ENCODE data around the gene MAP2K2. TPM values are rescaled to one million over a fixed set of nuclear protein-coding genes. Genes with fewer than 3 reads are reported as not detected.

The MAP2K2 gene
- total and polyA plus RNA-seq, 10 donors: 95.3 to 165 (median 116) TPM

DNA sequence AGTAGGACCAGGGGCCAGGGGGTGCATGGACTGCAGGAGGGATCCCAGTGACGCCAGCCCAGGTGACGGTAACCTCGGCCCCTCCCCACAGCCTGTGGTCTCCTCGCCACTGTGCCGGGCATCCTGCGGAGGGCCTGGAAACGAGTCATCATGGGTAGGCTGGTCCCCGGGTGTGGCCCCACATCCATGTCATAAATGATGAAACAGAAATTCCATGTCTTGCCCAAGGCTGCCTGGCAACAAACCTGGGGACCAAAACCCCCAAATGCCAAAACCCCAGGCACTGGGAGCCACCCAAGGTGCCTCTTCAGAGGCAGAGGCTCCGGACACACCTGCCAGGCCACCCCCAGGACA, 20.9 kb downstream of the MAP2K2 start:
- Histone ChIP-seq H3K27ac (peak overlapping the region in 3 of 8 donors; percentile 76 to 86 (median 79)), H3K4me3 (no peak overlapping the region), H3K9me3 (no peaks in the 10 kb centered on the region), H3K36me3 (peaks cover 2 to 100% (median 68%) of the 10 kb centered on the region in 6 donors), H3K27me3 (replicated peaks in 1 of 7) (no peaks in the 10 kb centered on the region), H3K4me1 (peaks cover 0 to 49% (median 12%) of the 10 kb centered on the region in 6 donors)
- DNase-seq: no peak
- 62 to 100% (median 68%) methylated on average over 1 to 9 of the region's 9 CpGs for WGBS, 5 donors
- intact Hi-C loops (cut with DNase I; ENCODE audit: low total_unique reads): no loop called here
- TF ChIP-seq POLR2AphosphoS5 (IDR thresholded peaks at IDR 0.05): no peak
- no peak for TF ChIP-seq POLR2A (IDR thresholded peaks at IDR 0.05)
- TF ChIP-seq, protein P1, sequence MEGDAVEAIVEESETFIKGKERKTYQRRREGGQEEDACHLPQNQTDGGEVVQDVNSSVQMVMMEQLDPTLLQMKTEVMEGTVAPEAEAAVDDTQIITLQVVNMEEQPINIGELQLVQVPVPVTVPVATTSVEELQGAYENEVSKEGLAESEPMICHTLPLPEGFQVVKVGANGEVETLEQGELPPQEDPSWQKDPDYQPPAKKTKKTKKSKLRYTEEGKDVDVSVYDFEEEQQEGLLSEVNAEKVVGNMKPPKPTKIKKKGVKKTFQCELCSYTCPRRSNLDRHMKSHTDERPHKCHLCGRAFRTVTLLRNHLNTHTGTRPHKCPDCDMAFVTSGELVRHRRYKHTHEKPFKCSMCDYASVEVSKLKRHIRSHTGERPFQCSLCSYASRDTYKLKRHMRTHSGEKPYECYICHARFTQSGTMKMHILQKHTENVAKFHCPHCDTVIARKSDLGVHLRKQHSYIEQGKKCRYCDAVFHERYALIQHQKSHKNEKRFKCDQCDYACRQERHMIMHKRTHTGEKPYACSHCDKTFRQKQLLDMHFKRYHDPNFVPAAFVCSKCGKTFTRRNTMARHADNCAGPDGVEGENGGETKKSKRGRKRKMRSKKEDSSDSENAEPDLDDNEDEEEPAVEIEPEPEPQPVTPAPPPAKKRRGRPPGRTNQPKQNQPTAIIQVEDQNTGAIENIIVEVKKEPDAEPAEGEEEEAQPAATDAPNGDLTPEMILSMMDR (IDR thresholded peaks at IDR 0.05 in 8 of 11, conservative IDR thresholded peaks at IDR 0.05 in 3 of 11): no peak

DNA sequence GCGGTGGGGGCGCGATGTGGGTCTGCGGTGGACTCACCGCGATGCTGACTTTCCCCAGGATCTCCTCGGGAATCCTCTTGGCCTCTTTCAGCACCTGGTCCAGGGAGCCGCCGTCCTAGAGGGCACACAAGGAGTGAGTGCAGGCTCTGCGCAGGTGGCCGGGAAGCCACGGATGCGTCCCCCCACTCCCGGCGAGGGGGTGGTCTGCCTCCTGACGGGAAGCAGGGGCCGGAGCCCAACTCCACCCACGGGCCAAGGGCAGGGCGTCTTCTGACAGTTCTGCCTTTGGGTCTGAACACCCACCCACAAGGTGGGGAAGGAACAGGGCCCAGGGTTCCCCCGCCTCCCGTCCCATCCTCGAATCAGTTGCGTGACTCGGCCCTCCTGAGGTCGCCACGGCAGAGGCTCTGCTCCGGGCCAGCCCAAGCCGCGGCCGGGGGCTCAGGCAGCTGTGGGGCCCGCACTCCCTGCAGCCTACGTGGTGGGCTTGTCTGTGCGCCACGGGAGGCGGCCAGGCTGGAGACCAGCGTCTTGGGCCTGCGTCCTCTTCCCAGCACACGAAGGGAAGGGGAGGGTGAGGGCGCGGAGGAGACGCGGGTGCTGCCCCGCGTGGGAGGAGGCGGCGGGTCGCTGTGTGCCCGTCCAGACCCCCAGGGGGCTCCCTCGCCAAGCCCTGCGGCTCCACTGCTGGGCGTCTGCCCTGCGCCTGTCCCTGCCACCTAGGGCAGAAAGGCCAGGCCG, 21.4 kb downstream of the MAP2K2 start:
- intact Hi-C loops (cut with DNase I; ENCODE audit: low total_unique reads): no loop called here
- H3K9me3 ChIP-seq: no peaks in the 10 kb centered on the region
- peaks cover 0 to 46% (median 11%) of the 10 kb centered on the region in 6 donors for H3K4me1 ChIP-seq
- H3K36me3 ChIP-seq: peaks cover 2 to 100% (median 68%) of the 10 kb centered on the region in 6 donors
- 89 to 93% (median 92%) methylated on average over 19 to 53 of the region's 53 CpGs for WGBS, 5 donors
- TF ChIP-seq POLR2AphosphoS5 (IDR thresholded peaks at IDR 0.05): no peak
- TF ChIP-seq, protein P1 (IDR thresholded peaks at IDR 0.05 in 8 of 11, conservative IDR thresholded peaks at IDR 0.05 in 3 of 11): no peak
- no peak for TF ChIP-seq POLR2A (IDR thresholded peaks at IDR 0.05)
- DNase-seq: no peak
- peak overlapping the region in 2 of 8 donors; percentile 76 to 86 for H3K27ac ChIP-seq
- H3K4me3 ChIP-seq: no peak overlapping the region
- H3K27me3 ChIP-seq (replicated peaks in 1 of 7): no peaks in the 10 kb centered on the region

DNA sequence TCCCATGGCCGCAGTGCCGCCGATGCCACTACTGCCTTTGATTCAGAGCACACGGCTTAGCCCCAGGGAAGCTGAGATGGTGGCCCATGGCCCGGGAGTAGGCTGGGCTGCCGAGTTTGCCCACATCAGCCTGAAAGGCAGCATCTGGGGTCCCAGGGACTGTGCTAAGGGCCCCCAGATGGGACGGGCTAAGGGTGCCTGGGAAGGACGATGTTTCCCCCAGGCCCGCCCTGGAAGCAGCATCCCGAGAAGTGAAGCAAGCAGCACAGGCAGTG, 22.5 kb downstream of the MAP2K2 start:
- TF ChIP-seq, protein P1 (IDR thresholded peaks at IDR 0.05 in 8 of 11, conservative IDR thresholded peaks at IDR 0.05 in 3 of 11): no peak
- TF ChIP-seq POLR2AphosphoS5 (IDR thresholded peaks at IDR 0.05) (no peak), POLR2A (IDR thresholded peaks at IDR 0.05) (no peak)
- 93 to 97% (median 96%) methylated on average over 6 to 10 of the region's 10 CpGs for WGBS, 5 donors
- Histone ChIP-seq H3K4me3 (no peak overlapping the region), H3K27me3 (replicated peaks in 1 of 7) (no peaks in the 10 kb centered on the region), H3K9me3 (no peaks in the 10 kb centered on the region), H3K27ac (no peak overlapping the region), H3K4me1 (peaks cover 0 to 43% (median 11%) of the 10 kb centered on the region in 6 donors), H3K36me3 (peaks cover 2 to 100% (median 71%) of the 10 kb centered on the region in 6 donors)
- intact Hi-C loops (cut with DNase I; ENCODE audit: low total_unique reads): no loop called here
- DNase-seq: no peak

DNA sequence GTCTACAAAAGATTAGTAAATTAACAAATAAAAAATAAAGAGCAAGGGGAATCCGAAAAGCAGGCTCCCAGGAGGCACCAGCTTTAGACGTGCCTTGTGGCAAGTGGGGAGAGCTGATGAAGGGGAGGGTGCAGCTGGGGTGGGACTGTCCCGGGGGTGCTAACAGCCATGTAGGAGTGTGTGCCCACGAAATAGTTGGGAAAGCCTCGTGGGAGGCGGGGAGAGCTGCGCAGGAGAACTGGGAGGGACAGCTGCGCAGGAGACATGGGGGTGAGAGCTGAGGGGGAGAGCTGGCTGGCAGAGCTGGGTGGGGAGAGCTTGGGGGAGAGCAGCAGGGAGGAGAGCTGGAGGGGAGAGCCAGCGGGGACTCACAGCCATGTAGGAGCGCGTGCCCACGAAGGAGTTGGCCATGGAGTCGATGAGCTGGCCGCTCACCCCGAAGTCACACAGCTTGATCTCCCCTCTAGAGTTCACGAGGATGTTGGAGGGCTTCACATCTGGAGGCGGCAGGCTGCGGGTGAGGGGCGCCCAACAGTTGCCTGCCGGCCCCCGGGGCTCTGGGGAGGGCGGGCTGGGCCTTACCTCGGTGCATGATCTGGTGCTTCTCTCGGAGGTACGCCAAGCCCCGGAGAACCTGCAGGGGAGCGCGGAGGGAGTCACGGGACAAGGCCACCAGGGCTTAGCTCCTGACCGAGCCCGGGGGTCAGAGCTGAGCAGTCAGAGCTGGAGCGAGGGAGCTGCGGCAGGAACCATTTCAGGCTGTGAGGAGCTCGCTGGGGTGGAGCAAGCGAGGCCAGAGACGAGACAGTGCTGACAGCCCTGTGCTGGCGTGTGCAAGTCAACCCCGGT, 23.1 kb downstream of the MAP2K2 start:
- Histone ChIP-seq H3K27me3 (replicated peaks in 1 of 7) (no peaks in the 10 kb centered on the region), H3K36me3 (peaks cover 2 to 100% (median 73%) of the 10 kb centered on the region in 6 donors), H3K4me1 (peaks cover 0 to 37% (median 10%) of the 10 kb centered on the region in 6 donors), H3K4me3 (no peak overlapping the region), H3K9me3 (no peaks in the 10 kb centered on the region), H3K27ac (no peak overlapping the region)
- intact Hi-C loops (cut with DNase I; ENCODE audit: low total_unique reads): no loop called here
- 94 to 95% (median 95%) methylated on average over 30 to 38 of the region's 38 CpGs for WGBS, 5 donors
- TF ChIP-seq, protein P1 (IDR thresholded peaks at IDR 0.05 in 8 of 11, conservative IDR thresholded peaks at IDR 0.05 in 3 of 11): no peak
- TF ChIP-seq POLR2A (IDR thresholded peaks at IDR 0.05): no peak
- no peak for TF ChIP-seq POLR2AphosphoS5 (IDR thresholded peaks at IDR 0.05)
- DNase-seq: no peak
